Activated CD4-positive, CD25-positive, alpha-beta regulatory T cell treated with anti-CD3 and anti-CD28 coated beads, Interleukin-2, amount 50 U/mL, for 24 hours (primary cell): Measurements from ENCODE around the gene SDK2.

Source experiments
- ATAC-seq, 2 donors: fragments of 150-1000 bp; cut with Tn5 transposase; one replicate each; pipeline ENCODE4 v1.10.0; 2021; ENCODE audit warnings: mild to moderate bottlenecking in 1 of 2, moderate library complexity in 1 of 2

Gene SDK2

GRCh38 chr17:73356561-73357170 is 287.6 kb downstream of the SDK2 start:
- ATAC-seq = no peak

- no peak for ATAC-seq
Observed at GRCh38 chr17:73354423-73355284, 289.6 kb downstream of the SDK2 start.

- ATAC-seq = no peak
Observed at GRCh38 chr17:73352261-73352660, 292.0 kb downstream of the SDK2 start.

GRCh38 chr17:73351764-73352163 is 292.5 kb downstream of the SDK2 start:
- ATAC-seq = no peak

GRCh38 chr17:73350864-73351263 is 293.4 kb downstream of the SDK2 start:
- ATAC-seq = no peak

GRCh38 chr17:73349647-73350046 is 294.6 kb downstream of the SDK2 start:
- no peak for ATAC-seq

- ATAC-seq = no peak
Observed at GRCh38 chr17:73349138-73349537, 295.1 kb downstream of the SDK2 start.

- no peak for ATAC-seq
Observed at GRCh38 chr17:73348829-73349095, 295.5 kb downstream of the SDK2 start.

- no peak for ATAC-seq
Observed at GRCh38 chr17:73348018-73348828, 296.0 kb downstream of the SDK2 start.

- no peak for ATAC-seq
Observed at GRCh38 chr17:73347351-73347750, 296.9 kb downstream of the SDK2 start.

- no peak for ATAC-seq
Observed at GRCh38 chr17:73346501-73347162, 297.6 kb downstream of the SDK2 start.

GRCh38 chr17:73343739-73344454 is 300.3 kb downstream of the SDK2 start:
- ATAC-seq = no peak

- no peak for ATAC-seq
Observed at GRCh38 chr17:73343168-73343634, 301.0 kb downstream of the SDK2 start.

GRCh38 chr17:73342541-73343167 is 301.6 kb downstream of the SDK2 start:
- ATAC-seq = no peak

- no peak for ATAC-seq
Observed at GRCh38 chr17:73342050-73342522, 302.2 kb downstream of the SDK2 start.

GRCh38 chr17:73341350-73342049 is 302.7 kb downstream of the SDK2 start:
- ATAC-seq = no peak

GRCh38 chr17:73340093-73340596 is 304.1 kb downstream of the SDK2 start:
- peak; percentile 26 to 48 for ATAC-seq

- no peak for ATAC-seq
Observed at GRCh38 chr17:73338566-73339197, 305.6 kb downstream of the SDK2 start.

- no peak for ATAC-seq
Observed at GRCh38 chr17:73338050-73338521, 306.2 kb downstream of the SDK2 start.

- ATAC-seq = no peak
Observed at GRCh38 chr17:73337330-73337710, 306.9 kb downstream of the SDK2 start.
